Mesendoderm (in vitro differentiated cells): ENCODE measurements around the gene CILP2. TPM values are rescaled to one million over a fixed set of nuclear protein-coding genes. Genes with fewer than 3 reads are reported as not detected.

ENCODE experiments used
- DNase-seq: peaks from one replicate; pipeline ENCODE4 v3.0.0; 2013
- H2AK5ac ChIP-seq: 2 replicates; pipeline ENCODE4 v1.6.1; 2013; ENCODE audit warnings: low read length, inconsistent platforms
- H2BK120ac ChIP-seq: 2 replicates; pipeline ENCODE4 v1.6.1; 2013; ENCODE audit warnings: low read depth, mild to moderate bottlenecking, low read length, moderate library complexity, mixed read lengths
- H2BK15ac ChIP-seq: replicated peaks from 2 replicates; pipeline ENCODE4 v1.6.1; 2013; ENCODE audit warnings: low read depth, mild to moderate bottlenecking, moderate library complexity
- H2BK5ac ChIP-seq: 2 replicates; pipeline ENCODE4 v1.6.1; 2013; ENCODE audit warnings: low read length, inconsistent platforms
- H3K18ac ChIP-seq: 2 replicates; pipeline ENCODE4 v1.6.1; 2013; ENCODE audit warnings: mild to moderate bottlenecking, low read length, mixed read lengths
- H3K23ac ChIP-seq: one replicate; pipeline ENCODE4 v1.6.1; 2013; ENCODE audit warnings: low read length
- H3K27ac ChIP-seq: 2 replicates; pipeline ENCODE4 v1.5.1; 2013; ENCODE audit warnings: low read depth, mild to moderate bottlenecking, inconsistent platforms, low read length, moderate library complexity
- H3K27me3 ChIP-seq: 2 replicates; pipeline ENCODE4 v1.6.1; 2013; ENCODE audit warnings: low read length, control low read depth, mild to moderate bottlenecking, inconsistent platforms; ENCODE audit not compliant: insufficient read depth, poor library complexity
- H3K36me3 ChIP-seq: 2 replicates; pipeline ENCODE4 v1.6.1; 2013; ENCODE audit warnings: low read length, inconsistent platforms; ENCODE audit not compliant: control insufficient read depth, insufficient read depth
- H3K4ac ChIP-seq: one replicate; pipeline ENCODE4 v1.6.1; 2013; ENCODE audit warnings: low read depth, mild to moderate bottlenecking, low read length, moderate library complexity
- H3K4me1 ChIP-seq: 2 replicates; pipeline ENCODE4 v1.6.1; 2013; ENCODE audit warnings: low read depth, low read length, inconsistent platforms; ENCODE audit not compliant: control insufficient read depth
- H3K4me2 ChIP-seq: 2 replicates; pipeline ENCODE4 v1.6.1; 2013; ENCODE audit warnings: low read length
- H3K4me3 ChIP-seq: 2 replicates; pipeline ENCODE4 v1.5.1; 2013; ENCODE audit warnings: mild to moderate bottlenecking, low read length
- H3K56ac ChIP-seq: one replicate; pipeline ENCODE4 v1.6.1; 2013; ENCODE audit warnings: low read length
- H3K79me1 ChIP-seq: 2 replicates; pipeline ENCODE4 v1.6.1; 2013; ENCODE audit warnings: low read length, inconsistent platforms
- H3K79me2 ChIP-seq: 2 replicates; pipeline ENCODE4 v1.6.1; 2013; ENCODE audit warnings: mild to moderate bottlenecking, low read length; ENCODE audit not compliant: control insufficient read depth, insufficient read depth
- H3K9ac ChIP-seq: 2 replicates; pipeline ENCODE4 v1.6.1; 2013; ENCODE audit warnings: low read length, inconsistent platforms
- H4K5ac ChIP-seq: one replicate; pipeline ENCODE4 v1.6.1; 2013; ENCODE audit warnings: low read length
- H4K8ac ChIP-seq: one replicate; pipeline ENCODE4 v1.6.1; 2013; ENCODE audit warnings: low read depth, mild to moderate bottlenecking, control low read depth, low read length, moderate library complexity
- WGBS: extraction: QIAGEN DNeasy Blood & Tissue Kit; methylation state at CpG from one replicate; pipeline ENCODE4 v1.1.7; 2013; ENCODE audit warnings: low lambda C conversion rate, missing lambda C conversion rate; ENCODE audit not compliant: insufficient coverage; ENCODE audit errors: extremely low coverage; 5-methylcytosine and 5-hydroxymethylcytosine counted together
- polyA plus RNA-seq, 2 experiments: library from polyadenylated mRNA; stranded (reverse); fragments of 200-250 nt; gene quantifications; one replicate each; pipeline ENCODE4 v1.2.3, GENCODE V29; 2013

Gene CILP2, protein sequence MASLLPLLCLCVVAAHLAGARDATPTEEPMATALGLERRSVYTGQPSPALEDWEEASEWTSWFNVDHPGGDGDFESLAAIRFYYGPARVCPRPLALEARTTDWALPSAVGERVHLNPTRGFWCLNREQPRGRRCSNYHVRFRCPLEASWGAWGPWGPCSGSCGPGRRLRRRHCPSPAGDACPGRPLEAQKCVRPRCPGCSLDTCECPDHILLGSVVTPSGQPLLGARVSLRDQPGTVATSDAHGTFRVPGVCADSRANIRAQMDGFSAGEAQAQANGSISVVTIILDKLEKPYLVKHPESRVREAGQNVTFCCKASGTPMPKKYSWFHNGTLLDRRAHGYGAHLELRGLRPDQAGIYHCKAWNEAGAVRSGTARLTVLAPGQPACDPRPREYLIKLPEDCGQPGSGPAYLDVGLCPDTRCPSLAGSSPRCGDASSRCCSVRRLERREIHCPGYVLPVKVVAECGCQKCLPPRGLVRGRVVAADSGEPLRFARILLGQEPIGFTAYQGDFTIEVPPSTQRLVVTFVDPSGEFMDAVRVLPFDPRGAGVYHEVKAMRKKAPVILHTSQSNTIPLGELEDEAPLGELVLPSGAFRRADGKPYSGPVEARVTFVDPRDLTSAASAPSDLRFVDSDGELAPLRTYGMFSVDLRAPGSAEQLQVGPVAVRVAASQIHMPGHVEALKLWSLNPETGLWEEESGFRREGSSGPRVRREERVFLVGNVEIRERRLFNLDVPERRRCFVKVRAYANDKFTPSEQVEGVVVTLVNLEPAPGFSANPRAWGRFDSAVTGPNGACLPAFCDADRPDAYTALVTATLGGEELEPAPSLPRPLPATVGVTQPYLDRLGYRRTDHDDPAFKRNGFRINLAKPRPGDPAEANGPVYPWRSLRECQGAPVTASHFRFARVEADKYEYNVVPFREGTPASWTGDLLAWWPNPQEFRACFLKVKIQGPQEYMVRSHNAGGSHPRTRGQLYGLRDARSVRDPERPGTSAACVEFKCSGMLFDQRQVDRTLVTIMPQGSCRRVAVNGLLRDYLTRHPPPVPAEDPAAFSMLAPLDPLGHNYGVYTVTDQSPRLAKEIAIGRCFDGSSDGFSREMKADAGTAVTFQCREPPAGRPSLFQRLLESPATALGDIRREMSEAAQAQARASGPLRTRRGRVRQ
- 1.5 TPM for polyA plus RNA-seq (2013, experiment 1 of 2)
- 1.6 TPM for polyA plus RNA-seq (2013, experiment 2 of 2)

GRCh38 chr19:19538061-19538784, at the start of gene CILP2:
Gene CILP2, plus strand, starts transcription at chr19:19538265. Its CDS starts 85 bp downstream, at chr19:19538350.
- Histone ChIP-seq H3K56ac (peak within 1 kb of the TSS; percentile 71), H3K18ac (no peak within 1 kb of the TSS)
- no CpG with 5 or more reads among the region's 56 CpGs for WGBS

DNA sequence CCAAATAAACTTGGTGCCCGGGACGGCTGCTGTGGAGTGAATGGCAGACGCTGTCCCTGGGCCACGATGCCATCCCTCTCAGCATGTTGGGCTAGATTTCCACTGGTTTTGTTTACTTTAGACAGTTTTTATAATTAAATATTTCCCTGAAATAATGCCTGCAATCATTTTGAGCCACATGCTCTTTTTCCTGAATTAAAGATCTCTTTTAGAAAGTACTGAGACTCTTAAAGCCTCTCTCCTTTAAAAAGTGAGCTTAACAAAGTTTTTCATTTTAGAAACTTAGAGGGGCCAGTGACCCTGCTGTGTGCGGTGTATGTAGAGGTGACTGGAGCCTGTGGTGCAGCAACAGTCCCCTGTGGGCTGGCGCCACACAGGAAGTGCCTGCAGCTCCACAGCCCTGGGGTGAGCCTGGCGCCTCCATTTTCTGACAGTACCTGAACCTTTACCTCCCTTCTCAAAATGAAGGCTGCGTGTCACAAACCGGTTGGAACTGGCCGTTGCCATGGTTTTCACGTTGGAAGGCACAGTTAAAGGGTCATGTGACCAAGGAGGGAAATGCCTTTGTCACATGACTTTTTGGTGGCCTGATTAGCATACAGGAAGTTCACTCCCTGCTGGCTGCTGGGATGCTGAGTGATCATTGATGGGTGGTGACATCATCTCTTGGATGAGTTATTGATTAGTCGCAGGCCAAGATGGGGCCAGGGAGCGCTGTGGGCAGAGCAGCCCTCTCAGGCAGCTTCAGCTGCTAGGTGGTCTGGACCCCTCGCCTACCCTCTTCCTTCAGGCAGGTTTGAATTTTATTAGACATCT, 49.0 kb upstream of the CILP2 start:
- DNase-seq: peak; percentile 100
- no peaks in the 10 kb centered on the region for H3K27me3 ChIP-seq
- peak overlapping the region; percentile 27 for H2AK5ac ChIP-seq
- peak overlapping the region; percentile 66 for H3K27ac ChIP-seq
- H3K4me2 ChIP-seq: no peak overlapping the region
- H3K4me1 ChIP-seq: peaks cover 17% of the 10 kb centered on the region
- peak overlapping the region; percentile 80 for H3K56ac ChIP-seq
- no peak overlapping the region for H3K18ac ChIP-seq
- H3K36me3 ChIP-seq: no peaks in the 10 kb centered on the region
- peaks cover 37% of the 10 kb centered on the region for H3K79me1 ChIP-seq
- H3K4me3 ChIP-seq: no peak overlapping the region
- peak overlapping the region; percentile 47 for H3K9ac ChIP-seq
- no peak overlapping the region for H2BK15ac ChIP-seq
- H4K8ac ChIP-seq: no peak overlapping the region
- H2BK120ac ChIP-seq: no peak overlapping the region
- no CpG with 5 or more reads among the region's 14 CpGs for WGBS
- H2BK5ac ChIP-seq: no peak overlapping the region
- no peak overlapping the region for H4K5ac ChIP-seq
- peaks cover 52% of the 10 kb centered on the region for H3K79me2 ChIP-seq
- H3K4ac ChIP-seq: no peak overlapping the region
- H3K23ac ChIP-seq: peak overlapping the region; percentile 11

More at GRCh38 chr19:19538061-19538784, at the start of gene CILP2:
- Histone ChIP-seq H2BK120ac (no peak within 1 kb of the TSS), H3K27ac (no peak within 1 kb of the TSS), H3K4me2 (peak within 1 kb of the TSS; percentile 57), H2BK15ac (no peak within 1 kb of the TSS), H3K4me3 (no peak within 1 kb of the TSS), H2AK5ac (no peak within 1 kb of the TSS), H3K36me3 (no peaks in the 10 kb centered on the region), H2BK5ac (no peak within 1 kb of the TSS), H3K79me2 (no peaks in the 10 kb centered on the region), H3K4me1 (peaks cover 2% of the 10 kb centered on the region), H4K8ac (no peak within 1 kb of the TSS), H3K23ac (no peak within 1 kb of the TSS), H3K4ac (no peak within 1 kb of the TSS), H3K27me3 (peaks cover 2% of the 10 kb centered on the region), H3K79me1 (no peaks in the 10 kb centered on the region), H4K5ac (no peak within 1 kb of the TSS), H3K9ac (peak within 1 kb of the TSS; percentile 52)
- DNase-seq: peak; percentile 69

- WGBS: no CpG with 5 or more reads among the region's 9 CpGs
These were observed 48.3 kb upstream of the CILP2 start for GRCh38 chr19:19489804-19490204.

DNA sequence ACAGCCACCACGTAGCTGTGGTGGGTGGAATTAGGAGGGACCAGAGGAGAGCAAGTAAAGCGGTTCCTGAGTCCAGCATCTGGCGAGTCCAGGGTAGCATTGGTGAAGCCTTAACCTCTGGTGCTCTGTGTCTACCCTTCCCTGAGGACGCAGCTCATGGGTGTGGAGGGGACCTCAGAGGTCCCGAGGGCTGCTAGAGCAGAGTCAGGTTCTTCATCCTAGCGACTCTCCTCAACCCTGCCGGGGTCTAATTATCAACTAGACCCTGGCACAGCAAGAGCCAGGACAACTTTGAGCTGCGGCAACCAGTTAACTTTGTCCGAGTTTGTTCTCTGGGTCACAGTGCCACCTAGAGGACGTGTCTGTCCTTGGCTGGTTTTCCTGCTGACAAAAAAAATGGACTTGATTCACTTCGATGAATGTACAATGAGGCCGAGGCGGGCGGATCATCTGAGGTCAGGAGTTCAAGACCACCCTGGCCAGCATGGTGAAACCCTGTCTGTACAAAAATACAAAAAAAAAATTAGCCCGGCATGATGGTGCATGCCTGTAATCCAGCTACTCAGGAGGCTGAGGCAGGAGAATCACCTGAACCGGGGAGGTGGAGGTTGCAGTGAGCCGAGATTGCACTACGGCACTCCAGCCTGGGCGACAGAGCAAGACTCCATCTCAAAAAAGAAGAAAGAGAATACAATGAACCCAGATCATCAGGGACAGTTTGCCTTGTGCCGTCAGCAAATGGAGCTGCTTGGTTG, 47.7 kb upstream of the CILP2 start:
- Histone ChIP-seq H4K5ac (no peak overlapping the region), H3K9ac (peak overlapping the region; percentile 49), H3K36me3 (peaks cover 3% of the 10 kb centered on the region), H3K79me2 (peaks cover 48% of the 10 kb centered on the region), H3K4me3 (no peak overlapping the region), H3K56ac (peak overlapping the region; percentile 61), H3K18ac (no peak overlapping the region), H2AK5ac (no peak overlapping the region), H3K27ac (peak overlapping the region; percentile 22), H2BK120ac (no peak overlapping the region), H3K4me1 (peaks cover 15% of the 10 kb centered on the region), H3K4me2 (no peak overlapping the region), H4K8ac (no peak overlapping the region), H3K23ac (no peak overlapping the region), H2BK5ac (no peak overlapping the region), H3K4ac (no peak overlapping the region), H3K27me3 (no peaks in the 10 kb centered on the region), H3K79me1 (peaks cover 43% of the 10 kb centered on the region), H2BK15ac (no peak overlapping the region)
- peak; percentile 89 for DNase-seq
- WGBS: no CpG with 5 or more reads among the region's 20 CpGs

More at GRCh38 chr19:19489804-19490204, 48.3 kb upstream of the CILP2 start:
- Histone ChIP-seq H4K8ac (no peak overlapping the region), H3K56ac (peak overlapping the region; percentile 80), H2AK5ac (peak overlapping the region; percentile 27), H3K4ac (no peak overlapping the region), H2BK5ac (peak overlapping the region; percentile 8), H3K18ac (no peak overlapping the region), H4K5ac (no peak overlapping the region), H3K23ac (no peak overlapping the region), H3K36me3 (peaks cover 3% of the 10 kb centered on the region), H3K9ac (peak overlapping the region; percentile 49), H3K27ac (peak overlapping the region; percentile 22), H2BK15ac (no peak overlapping the region), H3K79me1 (peaks cover 43% of the 10 kb centered on the region), H3K27me3 (no peaks in the 10 kb centered on the region), H3K4me3 (no peak overlapping the region), H3K4me2 (no peak overlapping the region), H3K4me1 (peaks cover 17% of the 10 kb centered on the region), H2BK120ac (no peak overlapping the region), H3K79me2 (peaks cover 54% of the 10 kb centered on the region)
- no peak for DNase-seq
